Measurements from ENCODE around the gene MACIR.
A peak's percentile ranks its signal among the peaks of the same experiment; 100 is the strongest.

The MACIR gene

DNA sequence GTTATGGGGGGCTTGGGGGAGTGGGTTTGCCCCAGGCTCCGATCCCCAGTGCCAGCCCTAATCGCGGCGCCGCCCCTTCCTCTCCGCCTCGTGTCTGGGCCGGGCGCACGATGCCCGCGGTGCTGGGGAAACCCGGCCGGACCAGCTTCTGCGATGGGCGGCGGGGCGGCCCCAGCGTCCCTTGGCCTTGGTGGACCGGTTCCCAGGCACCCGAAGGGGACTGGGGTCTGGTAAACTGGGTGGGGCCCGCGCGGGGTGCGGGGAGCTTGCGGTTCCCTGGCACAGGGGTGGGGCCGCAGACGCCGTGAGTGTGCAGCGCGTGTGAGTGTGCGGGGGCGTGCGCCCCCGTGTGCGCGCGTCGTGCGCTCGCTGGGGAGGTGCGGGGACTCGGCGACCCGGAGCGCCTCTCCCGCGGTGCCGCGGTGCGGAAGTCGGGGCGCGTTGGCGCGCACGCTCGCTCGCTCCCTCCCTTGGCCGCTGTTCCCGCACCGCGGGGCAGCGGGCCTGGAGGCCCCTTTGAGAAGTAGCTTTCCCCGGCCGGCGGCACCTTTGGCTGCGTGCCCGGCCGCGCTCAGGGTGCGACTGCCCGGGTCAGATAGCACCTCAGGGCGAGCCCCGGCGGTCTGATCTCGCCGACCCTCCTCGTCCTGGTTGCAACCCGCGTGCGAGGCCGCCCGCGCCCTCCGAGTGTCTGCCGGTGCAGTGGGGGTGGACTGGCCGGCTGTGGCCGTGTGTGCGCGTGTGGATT, 568 bp downstream of the MACIR start:
- TF ChIP-seq CREB1 (IDR thresholded peaks at IDR 0.05; ENCODE audit: low read depth) (no peak), MAX (IDR thresholded peaks at IDR 0.05) (peak; percentile 85), RAD21 (IDR thresholded peaks at IDR 0.05; ENCODE audit: low read depth) (no peak), TAF1 (IDR thresholded peaks at IDR 0.05; ENCODE audit: low read depth) (no peak), CEBPB (IDR thresholded peaks at IDR 0.05) (no peak), NFIC (IDR thresholded peaks at IDR 0.05) (peak; percentile 80), REST (IDR thresholded peaks at IDR 0.05; ENCODE audit: low read depth) (no peak), USF1 (IDR thresholded peaks at IDR 0.05) (no peak), ZBTB7A (IDR thresholded peaks at IDR 0.05; ENCODE audit: low read depth) (peak; percentile 49), FOXM1 (IDR thresholded peaks at IDR 0.05; ENCODE audit: borderline replicate concordance, low read depth) (no peak), TCF12 (IDR thresholded peaks at IDR 0.05; ENCODE audit: low read depth) (no peak), EGR1 (IDR thresholded peaks at IDR 0.05) (peak; percentile 92), EP300 (IDR thresholded peaks at IDR 0.05; ENCODE audit: borderline replicate concordance) (0 out of 2 replicates have a peak, but pooled peaks have one; percentile 7), TEAD4 (IDR thresholded peaks at IDR 0.05) (no peak; the same call in 1 of the 2 replicates), YY1 (IDR thresholded peaks at IDR 0.05; ENCODE audit: low read depth) (no peak)

GRCh38 chr5:103259705-103260355, 1.3 kb downstream of the MACIR start:
- TF ChIP-seq TCF12 (IDR thresholded peaks at IDR 0.05; ENCODE audit: low read depth) (peak; percentile 18; the same call in 1 of the 2 replicates), FOXM1 (IDR thresholded peaks at IDR 0.05; ENCODE audit: borderline replicate concordance, low read depth) (no peak), EP300 (IDR thresholded peaks at IDR 0.05; ENCODE audit: borderline replicate concordance) (no peak), EGR1 (IDR thresholded peaks at IDR 0.05) (no peak)

- no peak for TF ChIP-seq EP300 (IDR thresholded peaks at IDR 0.05; ENCODE audit: borderline replicate concordance)
- TF ChIP-seq CEBPB (IDR thresholded peaks at IDR 0.05) = no peak
- no peak for TF ChIP-seq REST (IDR thresholded peaks at IDR 0.05; ENCODE audit: low read depth)
- TF ChIP-seq CREB1 (IDR thresholded peaks at IDR 0.05; ENCODE audit: low read depth) = no peak
- no peak for TF ChIP-seq TEAD4 (IDR thresholded peaks at IDR 0.05)
- no peak for TF ChIP-seq TCF12 (IDR thresholded peaks at IDR 0.05; ENCODE audit: low read depth)
- TF ChIP-seq MAX (IDR thresholded peaks at IDR 0.05) = no peak
- no peak for TF ChIP-seq EGR1 (IDR thresholded peaks at IDR 0.05)
- TF ChIP-seq FOXM1 (IDR thresholded peaks at IDR 0.05; ENCODE audit: borderline replicate concordance, low read depth) = no peak
- no peak for TF ChIP-seq TAF1 (IDR thresholded peaks at IDR 0.05; ENCODE audit: low read depth)
- no peak for TF ChIP-seq USF1 (IDR thresholded peaks at IDR 0.05)
These were observed 2.4 kb downstream of the MACIR start for GRCh38 chr5:103260951-103261350.

- TF ChIP-seq ZBTB7A (IDR thresholded peaks at IDR 0.05; ENCODE audit: low read depth) (no peak), FOXM1 (IDR thresholded peaks at IDR 0.05; ENCODE audit: borderline replicate concordance, low read depth) (no peak), YY1 (IDR thresholded peaks at IDR 0.05; ENCODE audit: low read depth) (no peak), REST (IDR thresholded peaks at IDR 0.05; ENCODE audit: low read depth) (no peak), TAF1 (IDR thresholded peaks at IDR 0.05; ENCODE audit: low read depth) (no peak), CEBPB (IDR thresholded peaks at IDR 0.05) (no peak), TEAD4 (IDR thresholded peaks at IDR 0.05) (no peak), RAD21 (IDR thresholded peaks at IDR 0.05; ENCODE audit: low read depth) (no peak), NFIC (IDR thresholded peaks at IDR 0.05) (no peak), EP300 (IDR thresholded peaks at IDR 0.05; ENCODE audit: borderline replicate concordance) (no peak), EGR1 (IDR thresholded peaks at IDR 0.05) (no peak), USF1 (IDR thresholded peaks at IDR 0.05) (no peak), MAX (IDR thresholded peaks at IDR 0.05) (no peak), TCF12 (IDR thresholded peaks at IDR 0.05; ENCODE audit: low read depth) (no peak), CREB1 (IDR thresholded peaks at IDR 0.05; ENCODE audit: low read depth) (no peak)
These were observed 3.9 kb downstream of the MACIR start for GRCh38 chr5:103262422-103262871.

Measured in Ishikawa (cell line).